Activated naive CD4-positive, alpha-beta T cell treated with anti-CD3 and anti-CD28 coated beads, Interleukin-2, amount 50 U/mL, for 16 hours (primary cell): Measurements from ENCODE around the gene CUL7.
A peak's percentile ranks its signal among the peaks of the same experiment; 100 is the strongest.

Source experiments
- DNase-seq: peaks from one replicate; pipeline ENCODE4 v3.0.0-alpha.2; 2020

The CUL7 gene

GRCh38 chr6:43076464-43077332 is 23.0 kb upstream of the CUL7 start:
- no peak for DNase-seq

GRCh38 chr6:43075670-43076463 is 22.2 kb upstream of the CUL7 start, which contains the start of gene PTK7:
TSS of gene PTK7 (plus strand) at chr6:43076314. CDS start at chr6:43076489, 175 bp downstream.
- DNase-seq: peak; percentile 38

GRCh38 chr6:43074847-43075669 is 21.4 kb upstream of the CUL7 start:
- no peak for DNase-seq

- DNase-seq: no peak
These were observed 16.5 kb upstream of the CUL7 start for GRCh38 chr6:43070028-43070632.

- no peak for DNase-seq
These were observed 9.2 kb upstream of the CUL7 start for GRCh38 chr6:43062818-43063217.

GRCh38 chr6:43061861-43062260 is 8.2 kb upstream of the CUL7 start:
- no peak for DNase-seq

GRCh38 chr6:43060755-43061633 is 7.3 kb upstream of the CUL7 start:
- DNase-seq: no peak

GRCh38 chr6:43060034-43060754 is 6.5 kb upstream of the CUL7 start:
- no peak for DNase-seq

- peak; percentile 96 for DNase-seq
These were observed 5.8 kb upstream of the CUL7 start, which contains the start of the genes KLC4 and MRPL2 for GRCh38 chr6:43059168-43060033. TSS of gene KLC4 (plus strand) at chr6:43059631. CDS start at chr6:43061336, 1,705 bp downstream. TSS of gene MRPL2 (minus strand) at chr6:43059434. CDS start at chr6:43059381, 53 bp downstream.

GRCh38 chr6:43058531-43058930 is 4.9 kb upstream of the CUL7 start:
- DNase-seq: no peak

- DNase-seq: no peak
These were observed 2.3 kb upstream of the CUL7 start for GRCh38 chr6:43055966-43056365.

GRCh38 chr6:43054206-43054943 is 724 bp upstream of the CUL7 start:
- DNase-seq: no peak

- no peak for DNase-seq
These were observed 658 bp downstream of the CUL7 start for GRCh38 chr6:43052842-43053544.

GRCh38 chr6:43052225-43052841 is 1.3 kb downstream of the CUL7 start:
- no peak for DNase-seq

- DNase-seq: no peak
These were observed 2.7 kb downstream of the CUL7 start for GRCh38 chr6:43050981-43051380.

- DNase-seq: no peak
These were observed 5.7 kb downstream of the CUL7 start for GRCh38 chr6:43047998-43048397.

GRCh38 chr6:43045371-43045930 is 8.2 kb downstream of the CUL7 start:
- DNase-seq: no peak
